HG02885 (cell line): ENCODE measurements around the gene PRDM12.

Experiments
- ATAC-seq: cut with Tn5 transposase; IDR thresholded peaks from one replicate; pipeline ENCODE4 v1.9.1; 2021; ENCODE audit warnings: mild to moderate bottlenecking; ENCODE audit not compliant: unreplicated experiment, poor library complexity

Gene PRDM12

DNA sequence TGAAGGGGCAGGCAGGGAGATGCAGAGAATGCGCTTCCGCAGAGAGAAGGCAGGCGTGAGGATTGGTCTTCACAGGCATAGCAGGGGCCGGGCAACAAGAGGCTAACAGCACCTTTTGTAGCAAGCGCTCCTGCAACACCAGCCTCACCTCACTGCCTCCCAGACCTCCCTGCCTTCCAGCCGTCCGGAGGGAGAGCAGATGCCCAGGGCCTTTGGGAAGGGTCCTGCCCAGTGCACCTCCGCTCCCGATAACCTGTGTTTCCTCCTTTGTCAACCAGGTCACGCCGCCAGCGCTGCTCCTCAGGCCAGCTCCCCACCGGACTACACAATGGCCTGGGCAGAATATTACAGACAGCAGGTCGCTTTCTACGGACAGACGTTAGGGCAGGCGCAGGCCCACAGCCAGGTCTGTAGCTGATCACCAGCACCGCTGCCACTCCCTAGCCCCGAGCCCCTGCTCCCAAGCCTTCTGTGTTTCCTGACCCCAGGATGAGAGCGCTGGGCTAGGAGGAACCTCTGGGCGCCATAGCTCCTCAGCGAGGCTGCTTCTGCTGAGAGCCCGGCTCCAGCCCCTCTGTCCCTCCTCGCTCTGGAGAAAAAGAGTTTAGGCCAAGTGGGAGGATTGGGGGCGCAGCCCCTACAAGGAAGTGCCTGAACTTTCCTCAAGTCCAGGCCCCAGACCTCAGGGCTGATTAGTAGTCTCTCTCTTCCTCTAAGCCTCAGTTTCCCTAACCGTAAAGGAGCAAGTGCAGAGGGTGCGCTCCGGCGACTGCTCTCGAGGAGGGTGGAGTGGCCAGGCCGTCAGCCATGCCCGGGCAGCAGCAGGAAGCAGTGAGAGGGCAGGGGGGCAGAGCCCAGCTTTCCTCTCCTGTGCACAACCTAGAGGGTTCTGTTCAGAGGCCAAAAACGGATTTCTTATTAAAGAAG is 28.4 kb upstream of the PRDM12 start:
- no peak for ATAC-seq

DNA sequence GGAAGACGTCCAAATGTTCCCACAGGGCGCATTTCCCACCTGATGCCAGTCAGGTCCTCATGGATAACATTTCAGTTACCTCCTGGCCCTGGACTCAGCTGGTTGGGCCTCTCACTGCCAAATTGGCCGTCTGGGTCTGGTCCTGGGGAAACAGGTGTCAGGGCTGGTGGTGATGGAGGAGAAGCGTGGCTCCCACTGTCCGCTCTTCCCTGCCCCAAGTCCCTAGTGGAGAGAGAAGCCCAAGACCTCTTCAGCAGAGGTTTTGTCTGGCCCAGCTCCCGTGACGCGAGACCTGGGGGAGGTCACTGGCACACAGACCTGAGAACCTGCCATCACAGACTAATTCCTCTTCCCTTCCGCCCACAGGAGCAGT is 27.8 kb upstream of the PRDM12 start:
- ATAC-seq, result no peak

DNA sequence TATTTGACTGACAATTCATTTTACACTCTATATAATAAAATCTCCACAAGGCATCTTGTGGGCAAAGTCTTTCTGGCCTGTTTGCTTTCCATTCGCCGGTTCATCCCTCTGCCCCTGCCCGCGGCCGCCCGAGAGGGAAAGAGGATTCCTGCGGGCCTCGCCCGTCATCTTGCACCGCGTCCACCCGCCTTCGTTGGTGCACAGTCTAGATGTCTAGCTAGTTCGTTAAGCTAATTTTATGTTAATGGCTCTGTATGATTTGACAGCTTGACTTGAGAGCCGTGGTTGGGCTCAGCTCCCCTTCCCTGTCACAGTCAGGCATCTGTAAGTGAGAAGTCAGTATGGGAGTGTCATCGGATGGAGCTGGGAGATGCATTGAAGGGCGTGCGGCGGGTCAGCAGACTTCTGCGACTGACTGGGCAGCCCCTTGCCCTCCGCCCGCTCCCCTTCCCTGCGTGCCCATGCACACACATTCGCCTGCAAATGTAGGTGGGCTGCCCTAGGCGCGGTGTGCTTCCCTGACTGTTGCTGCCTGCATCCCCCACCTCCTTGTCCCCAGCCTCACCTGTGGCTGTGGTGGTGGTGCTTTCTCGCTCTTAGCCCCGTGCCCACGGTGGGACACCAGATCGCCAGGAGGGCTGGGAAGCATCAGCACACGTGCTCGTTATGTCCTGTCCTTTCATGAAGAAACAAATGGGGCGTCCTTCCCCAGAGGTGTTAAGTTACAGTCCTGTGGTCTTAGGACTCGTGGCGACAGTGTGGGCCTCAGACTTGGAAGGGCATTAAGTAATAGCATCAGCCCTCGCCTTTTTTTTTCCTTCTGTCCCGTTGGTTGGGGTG is 25.9 kb upstream of the PRDM12 start:
- no peak for ATAC-seq

DNA sequence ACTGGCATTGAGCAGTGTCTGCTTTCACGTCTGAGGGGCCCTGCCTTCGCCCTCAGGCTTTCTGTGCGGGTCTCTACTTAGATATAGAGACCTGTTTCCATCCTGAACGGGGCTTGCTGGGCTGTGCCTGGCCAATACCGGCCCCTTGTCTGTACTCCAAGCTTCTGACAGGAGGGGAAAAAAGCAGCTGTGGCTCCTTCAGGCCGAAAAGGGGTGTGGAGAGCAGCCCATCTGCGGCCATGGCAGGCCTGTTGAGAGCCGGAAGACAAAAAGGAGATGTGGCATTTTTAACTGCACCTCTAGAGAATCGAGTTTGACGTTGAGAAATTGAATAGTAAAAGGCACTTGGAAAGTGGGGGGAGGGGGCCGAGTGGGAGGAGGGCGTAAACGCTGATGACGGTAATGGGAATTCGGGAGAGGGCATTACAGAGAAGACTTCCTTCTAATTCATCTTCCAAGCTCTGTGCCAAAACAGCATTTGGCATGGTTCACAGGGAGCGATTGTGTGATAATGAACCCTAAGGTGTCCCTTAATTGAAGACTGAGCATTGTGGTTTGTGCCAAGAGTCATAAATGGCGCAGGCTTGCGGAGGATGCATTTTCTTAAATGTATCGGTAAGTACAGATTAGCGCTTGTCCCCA is 25.1 kb upstream of the PRDM12 start:
- no peak for ATAC-seq

DNA sequence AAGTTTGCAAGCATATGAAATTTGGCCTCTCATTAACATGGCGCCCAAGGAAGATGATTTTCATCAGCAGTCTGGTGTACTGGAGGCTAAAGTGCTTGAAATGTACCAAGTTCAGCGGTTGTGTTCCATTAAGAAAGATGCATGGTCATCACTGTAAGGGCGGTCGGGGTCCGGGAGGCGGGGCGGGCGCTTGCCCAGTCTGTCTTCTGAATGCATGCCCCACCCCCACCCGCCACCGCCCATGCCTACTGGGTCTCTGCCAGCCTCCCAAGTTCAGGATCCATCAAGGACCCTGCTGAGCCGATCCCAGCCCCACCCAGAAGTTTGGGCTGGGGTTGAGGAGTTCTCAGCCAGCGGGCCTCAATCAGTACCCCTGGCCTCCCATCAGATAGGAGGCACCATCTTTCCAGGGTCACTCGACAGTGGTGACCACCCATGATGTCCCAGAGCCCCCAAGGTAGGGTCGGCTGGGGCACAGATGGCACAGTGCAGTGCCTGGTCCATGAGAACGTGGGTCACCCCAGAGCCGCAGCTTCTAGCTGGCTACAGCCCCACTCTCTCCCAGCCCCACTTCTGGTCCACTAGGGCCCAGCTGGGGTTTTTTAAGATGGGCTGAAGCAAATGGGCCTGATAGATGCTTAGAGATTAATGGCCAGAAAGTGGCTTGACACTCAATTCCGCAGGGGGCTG is 24.4 kb upstream of the PRDM12 start:
- no peak for ATAC-seq

DNA sequence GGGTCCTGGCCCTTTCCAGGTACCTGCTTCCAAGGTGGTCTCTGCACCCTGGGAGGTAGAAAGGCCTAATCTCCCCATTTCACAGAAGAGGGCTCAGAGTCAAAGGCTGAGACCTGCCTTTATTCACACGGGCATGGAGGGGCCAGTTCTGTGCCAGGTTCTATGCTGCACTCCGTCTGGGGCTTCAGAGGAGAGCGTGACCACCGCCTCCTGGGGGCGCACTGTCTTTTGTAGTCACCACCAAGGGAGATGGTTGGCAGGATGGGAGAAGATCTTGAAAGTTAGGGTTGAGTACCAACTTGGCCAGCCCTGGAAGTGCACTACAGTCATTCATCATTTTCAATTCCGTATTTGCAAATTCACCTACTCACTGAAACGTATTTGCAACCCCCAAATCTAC is 23.7 kb upstream of the PRDM12 start:
- ATAC-seq, result no peak

DNA sequence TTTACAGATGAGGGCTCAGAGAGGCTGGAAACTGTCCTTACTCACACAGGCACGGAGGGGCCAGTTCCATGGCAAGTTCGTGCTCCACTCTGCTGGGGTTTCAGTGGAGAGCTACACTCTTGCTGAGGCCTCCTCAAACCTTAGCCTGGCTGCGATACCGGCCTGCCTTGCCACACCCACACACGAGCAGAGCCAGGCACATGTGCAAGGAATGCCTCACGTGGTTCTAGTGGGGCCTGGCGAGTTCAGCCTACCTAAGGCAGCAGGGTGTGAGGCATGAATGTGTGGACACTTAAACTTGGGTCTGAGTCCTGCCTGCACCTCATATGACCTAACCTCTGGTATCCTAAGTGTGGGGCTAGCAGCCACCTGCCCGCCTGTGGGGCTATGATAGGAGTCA is 21.5 kb upstream of the PRDM12 start:
- no peak for ATAC-seq

DNA sequence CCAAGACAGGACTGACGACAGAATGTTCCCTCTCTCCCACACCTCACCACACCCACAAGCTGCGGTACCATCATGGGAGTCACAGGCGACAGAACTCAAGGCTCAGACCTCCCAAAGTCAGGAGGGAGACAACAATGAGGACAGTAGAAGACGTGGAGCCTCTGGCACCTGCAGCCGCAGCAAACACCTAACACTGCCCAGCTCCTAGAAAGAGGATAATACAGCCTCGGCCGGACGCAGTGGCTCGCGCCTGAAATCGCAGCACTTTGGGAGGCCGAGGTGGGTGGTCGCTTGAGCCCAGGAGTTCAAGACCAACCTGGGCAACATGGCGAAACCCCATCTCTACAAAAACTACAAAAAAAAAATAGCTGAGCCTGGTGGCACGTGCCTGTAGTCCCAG is 13.2 kb upstream of the PRDM12 start:
- ATAC-seq, result no peak

DNA sequence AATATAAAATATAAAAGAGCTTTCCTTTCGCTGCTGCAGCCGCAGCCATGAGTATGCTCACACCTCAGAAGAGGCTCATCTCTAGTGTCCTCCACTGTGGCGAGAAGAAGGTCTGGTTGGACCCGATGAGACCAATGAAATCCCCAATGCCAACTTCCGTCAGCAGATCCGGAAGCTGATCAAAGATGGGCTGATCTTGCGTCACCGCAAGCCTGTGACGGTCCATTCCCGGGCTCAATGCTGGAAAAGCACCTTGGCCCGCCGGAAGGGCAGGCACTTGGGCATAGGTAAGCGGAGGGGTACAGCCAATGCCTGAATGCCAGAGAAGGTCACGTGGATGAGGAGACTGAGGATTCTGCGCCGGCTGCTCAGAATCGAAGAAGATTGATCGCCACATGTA is 12.6 kb upstream of the PRDM12 start:
- no peak for ATAC-seq

DNA sequence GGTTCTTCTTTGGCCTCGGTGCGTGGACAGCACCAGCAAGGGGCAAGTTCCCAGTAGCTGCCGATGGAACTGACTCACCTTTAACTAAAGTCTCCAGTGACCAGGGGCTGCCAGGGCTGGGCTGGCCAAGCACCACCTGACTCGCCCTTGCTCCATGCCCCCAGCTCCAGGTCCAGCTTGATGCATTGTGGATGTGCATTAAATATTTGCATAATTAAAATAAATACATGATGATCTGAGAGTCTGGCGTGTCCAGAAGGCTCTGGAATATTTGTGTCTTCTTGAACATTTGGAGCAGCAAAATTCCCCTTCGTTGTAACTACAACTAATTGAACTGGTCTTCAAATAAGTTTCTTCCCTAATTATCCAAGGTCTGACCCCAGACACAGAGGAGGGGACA is 9.5 kb upstream of the PRDM12 start:
- ATAC-seq, result no peak

DNA sequence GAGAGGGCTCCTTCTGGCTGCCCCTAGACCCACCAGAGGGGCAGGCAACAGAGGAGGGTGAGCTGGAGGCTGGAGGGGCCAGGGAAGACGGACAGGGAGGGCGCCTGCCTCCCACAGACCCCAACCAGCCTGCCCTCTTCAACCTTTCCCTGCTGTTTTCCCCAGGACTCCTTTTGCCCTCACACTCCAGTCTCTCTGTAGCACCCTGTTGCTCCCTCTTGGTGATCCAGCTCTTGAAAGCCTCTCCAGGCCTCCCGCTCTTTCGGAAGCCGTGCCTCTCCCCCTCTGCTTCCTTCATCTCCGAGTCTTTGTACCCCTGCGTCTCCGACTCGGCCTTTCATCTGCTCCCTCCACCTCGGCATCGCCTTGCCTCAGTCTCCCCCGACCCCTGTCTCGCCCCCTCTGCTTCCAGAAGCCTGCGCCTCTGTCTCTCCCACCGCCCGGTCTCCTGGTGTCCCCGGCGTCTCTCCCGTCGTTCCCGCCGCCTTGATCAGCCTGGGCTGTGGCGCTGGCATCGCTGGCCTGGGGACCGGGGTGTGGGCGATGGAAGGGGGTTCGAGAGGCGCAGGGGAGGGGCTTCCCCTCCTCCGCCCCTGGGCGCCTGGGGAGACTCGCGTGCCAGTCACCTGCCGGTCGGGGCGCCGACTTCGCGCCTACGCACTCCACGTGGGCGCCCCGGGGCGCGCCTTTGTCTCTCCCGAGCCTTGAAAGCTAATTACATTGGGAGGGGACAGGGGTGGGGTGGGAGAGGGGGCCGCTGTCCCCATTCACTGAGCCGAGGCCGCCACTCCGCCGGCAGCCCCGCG is 5.3 kb upstream of the PRDM12 start:
- ATAC-seq, result no peak

DNA sequence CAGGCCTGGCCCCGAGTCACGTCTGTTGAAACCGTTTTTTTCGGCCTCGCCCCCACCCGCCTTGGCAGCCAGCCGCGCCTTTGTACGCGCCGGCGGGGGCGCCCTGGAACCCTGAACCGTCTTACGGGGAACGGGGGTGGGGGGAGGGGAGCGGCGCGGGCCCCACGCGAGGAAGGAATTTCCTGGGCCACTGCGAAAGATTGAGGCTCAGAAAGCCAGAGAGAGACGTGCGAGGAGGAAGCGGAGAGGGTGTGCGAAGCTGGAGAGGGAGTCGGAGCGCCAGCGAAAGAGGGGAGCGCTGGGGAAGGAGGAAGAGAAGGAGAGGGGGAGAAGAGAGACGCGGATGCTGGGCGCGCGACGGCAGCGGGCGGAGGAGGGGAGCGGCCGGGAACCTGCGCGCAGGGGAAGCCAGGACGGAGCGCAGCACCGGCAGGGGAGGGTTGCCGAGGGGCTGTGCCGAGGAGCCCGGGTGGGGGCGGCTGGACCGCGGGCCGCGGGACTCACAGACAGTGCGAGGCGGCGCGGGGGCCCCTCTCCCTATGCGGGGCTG is 4.6 kb upstream of the PRDM12 start:
- ATAC-seq, result no peak

DNA sequence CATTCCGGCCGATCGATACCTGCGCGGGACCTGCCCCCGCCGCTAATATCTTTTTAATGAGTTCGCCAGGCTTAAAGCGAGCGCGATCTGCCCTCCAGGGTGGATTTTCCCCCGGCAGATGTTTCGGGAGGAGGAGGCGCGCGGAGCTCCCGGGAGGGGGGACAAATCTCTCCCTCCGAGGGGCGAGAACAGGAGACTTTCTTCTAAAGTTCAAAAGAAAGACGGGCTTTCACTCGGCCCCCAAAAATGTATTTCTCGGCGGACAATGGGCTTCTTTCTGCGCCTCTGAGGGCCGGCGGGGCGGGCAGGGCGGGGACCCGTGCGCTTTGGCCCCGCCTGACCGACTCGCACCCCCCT is 4.1 kb upstream of the PRDM12 start:
- ATAC-seq, result no peak

DNA sequence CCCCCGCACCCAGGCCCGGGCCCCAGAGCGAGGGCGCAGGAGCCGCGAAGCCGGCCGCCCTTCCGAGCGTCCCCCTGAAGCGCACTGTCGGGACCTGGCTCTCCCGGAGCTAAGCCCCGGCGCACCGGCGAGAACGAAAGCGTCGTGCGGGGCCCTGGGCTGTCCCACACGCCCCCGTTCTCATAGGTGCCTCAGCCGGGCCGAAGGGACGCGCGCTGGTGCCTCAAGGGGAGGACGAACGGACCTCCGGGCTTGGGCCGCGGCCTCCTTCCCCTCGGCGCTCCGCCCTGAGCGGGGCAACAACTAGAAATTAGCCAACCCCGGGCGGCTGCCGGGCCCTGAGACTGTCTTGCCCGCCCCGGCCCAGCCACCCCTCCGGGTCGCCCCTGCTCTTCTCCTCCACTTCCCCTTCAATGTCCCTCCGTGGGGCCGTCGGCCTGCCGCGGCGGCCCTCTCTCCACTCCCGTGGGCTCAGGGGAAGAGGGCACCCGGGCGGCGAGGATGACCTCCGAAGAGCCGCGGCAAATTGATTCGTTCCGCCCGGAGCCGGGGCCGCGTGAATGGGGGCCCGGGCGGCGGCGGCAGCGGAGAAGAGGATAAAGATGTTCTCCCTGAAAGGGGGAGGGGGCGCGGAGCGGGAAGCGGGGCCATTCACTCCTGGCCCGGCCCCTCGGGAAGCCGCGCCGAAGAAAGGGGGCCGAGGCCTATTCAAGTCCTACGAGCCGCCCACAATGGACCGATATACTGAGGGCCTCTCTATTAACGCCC is 3.5 kb upstream of the PRDM12 start:
- ATAC-seq, result no peak

DNA sequence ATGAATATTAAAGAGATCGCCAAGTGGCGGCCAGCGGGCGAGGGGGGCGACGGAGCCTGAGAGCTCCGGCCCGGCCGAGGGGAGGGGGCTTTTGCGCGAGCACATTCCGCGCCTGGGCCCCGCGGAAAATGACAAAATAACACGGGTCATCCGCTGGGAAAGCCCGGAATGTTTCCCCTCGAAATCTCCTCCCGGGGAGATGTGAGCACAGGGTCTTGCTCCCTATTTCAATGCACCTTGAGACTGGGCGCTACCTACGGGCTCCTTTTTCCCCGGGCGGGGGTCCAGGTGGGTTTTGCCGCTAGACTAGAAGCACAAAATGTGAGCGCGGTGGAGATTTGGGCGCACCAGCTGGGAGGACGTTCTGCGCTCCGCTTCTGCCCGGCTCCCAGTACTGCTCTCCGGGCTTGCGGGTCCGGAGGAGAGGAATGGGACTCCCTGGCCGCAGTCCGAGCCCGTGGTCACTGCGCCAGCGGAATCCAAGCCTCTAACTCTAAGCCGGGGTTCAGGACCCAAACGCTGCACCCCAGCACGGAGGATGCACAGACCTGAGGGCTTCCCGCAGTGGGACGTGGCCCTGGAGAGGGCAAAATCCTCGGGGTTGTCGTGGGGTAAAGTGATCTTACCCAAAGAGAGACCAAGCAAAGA is 2.8 kb upstream of the PRDM12 start:
- ATAC-seq, result no peak

DNA sequence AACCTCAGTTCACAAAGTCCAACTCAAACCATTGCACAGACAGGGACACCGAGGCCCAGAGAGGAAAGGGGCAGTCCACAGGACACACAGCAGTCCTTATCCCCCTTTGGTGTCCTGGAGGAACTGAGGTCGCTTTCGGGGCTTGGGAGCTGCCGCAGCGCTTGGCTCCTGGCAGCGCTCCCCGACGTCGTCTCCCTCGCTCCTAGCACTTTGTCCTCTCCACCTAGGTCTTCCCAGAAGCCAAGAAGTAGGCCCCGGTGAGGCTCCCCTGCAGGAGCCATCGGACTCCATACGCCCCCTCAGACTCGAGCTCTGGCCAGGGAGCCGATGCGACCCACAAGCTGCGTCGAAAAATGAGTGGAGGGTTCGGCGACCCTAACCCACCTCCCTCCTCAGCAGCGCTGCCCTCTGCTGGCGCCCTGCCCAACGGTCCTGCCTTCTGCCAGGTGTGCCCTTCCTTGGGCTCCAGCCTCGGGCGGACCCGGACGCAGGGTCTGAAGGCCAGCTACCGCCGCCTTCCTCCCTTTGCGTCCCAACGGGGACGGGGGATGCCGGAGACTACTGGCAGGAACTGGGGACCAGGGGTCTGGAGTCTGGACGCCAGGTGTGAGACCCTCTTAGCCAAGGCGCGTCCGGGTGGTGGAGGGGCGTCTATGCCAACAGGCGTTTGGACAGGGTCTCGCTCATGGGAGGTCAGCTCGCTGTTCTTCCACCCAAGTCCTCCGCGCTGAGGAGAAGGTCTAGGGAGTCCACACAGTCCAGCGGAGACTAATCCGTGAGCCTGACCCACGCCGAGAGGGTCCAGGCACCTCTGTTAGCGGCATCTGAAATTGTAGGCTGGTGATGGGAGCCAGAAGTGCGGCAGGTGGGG is 2.1 kb upstream of the PRDM12 start:
- ATAC-seq, result no peak

DNA sequence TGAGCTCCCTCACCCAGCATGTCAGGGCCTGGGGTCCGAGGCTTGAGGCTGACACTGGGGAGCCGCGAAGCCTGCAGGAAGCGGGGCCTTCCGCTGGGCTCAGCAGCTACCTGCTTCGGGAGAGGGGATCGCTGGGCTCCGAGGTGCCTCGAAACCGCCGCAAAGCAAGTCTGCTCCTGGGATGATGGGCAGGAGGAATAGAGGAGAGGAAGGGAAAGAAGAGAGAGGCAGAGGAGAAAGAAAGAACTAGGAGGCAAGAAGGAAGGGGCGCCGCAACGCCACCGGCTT is 1.5 kb upstream of the PRDM12 start:
- no peak for ATAC-seq
